GM21381 (cell line): Measurements from ENCODE around the gene NPPA.
"Not testable (repeated sequence)": the region's sequence is repeated elsewhere in the genome, so short reads cannot be mapped to it uniquely, and the experiment has no call there.

ENCODE experiments used
- ATAC-seq: cut with Tn5 transposase; IDR thresholded peaks from one replicate; pipeline ENCODE4 v1.9.1; 2021; ENCODE audit warnings: mild to moderate bottlenecking, moderate library complexity; ENCODE audit not compliant: unreplicated experiment

NPPA gene

GRCh38 chr1:11817192-11817591, 30.4 kb downstream of the NPPA start:
- no peak for ATAC-seq

- ATAC-seq: no peak
Measured at GRCh38 chr1:11813021-11813420, 34.6 kb downstream of the NPPA start.

GRCh38 chr1:11807133-11807532, 40.5 kb downstream of the NPPA start:
- ATAC-seq: no peak

GRCh38 chr1:11806307-11806936, 41.2 kb downstream of the NPPA start:
- peak; percentile 42 for ATAC-seq

GRCh38 chr1:11805422-11806306, 41.9 kb downstream of the NPPA start, which contains the start of the genes CLCN6 and MTHFR:
CLCN6 (plus strand) TSS chr1:11806191; CDS start chr1:11806263, 72 bp downstream.
MTHFR (minus strand) TSS chr1:11805964; CDS start chr1:11803116, 2,848 bp downstream.
- ATAC-seq: peak; percentile 83

GRCh38 chr1:11804666-11805421, 42.7 kb downstream of the NPPA start:
- ATAC-seq: no peak

- not testable (repeated sequence) for ATAC-seq
Measured at GRCh38 chr1:11803924-11804665, 43.5 kb downstream of the NPPA start.

- peak; percentile 21 for ATAC-seq
Measured at GRCh38 chr1:11802973-11803885, 44.4 kb downstream of the NPPA start.

GRCh38 chr1:11802616-11802972, 45.0 kb downstream of the NPPA start:
- no peak for ATAC-seq

- ATAC-seq: no peak
Measured at GRCh38 chr1:11800756-11801433, 46.7 kb downstream of the NPPA start.

GRCh38 chr1:11800391-11800755, 47.2 kb downstream of the NPPA start:
- no peak for ATAC-seq

- ATAC-seq: no peak
Measured at GRCh38 chr1:11799896-11800295, 47.7 kb downstream of the NPPA start.

- ATAC-seq: no peak
Measured at GRCh38 chr1:11799099-11799498, 48.5 kb downstream of the NPPA start.

GRCh38 chr1:11797525-11798216, 49.9 kb downstream of the NPPA start:
- ATAC-seq: no peak

GRCh38 chr1:11796036-11796828, 51.4 kb downstream of the NPPA start:
- ATAC-seq: no peak
